Fibroblast of skin of left biceps (primary cell): ENCODE measurements around the gene ABCG8.

Experiments used
- DNase-seq, 2 experiments: peaks; one replicate each; pipeline ENCODE4 v3.0.0-alpha.2; 2013; ENCODE audit warnings: low read depth in 2 of 2

Gene ABCG8

GRCh38 chr2:43925431-43925830 is 86.7 kb downstream of the ABCG8 start:
- no peak for DNase-seq

- no peak for DNase-seq
These were observed 88.7 kb downstream of the ABCG8 start for GRCh38 chr2:43927442-43927841.

GRCh38 chr2:43931293-43931692 is 92.5 kb downstream of the ABCG8 start:
- DNase-seq: no peak
